Esophagus mucosa (tissue), 1 donor: ENCODE data around the gene C5orf15. TPM values are rescaled to one million over a fixed set of nuclear protein-coding genes. Genes with fewer than 3 reads are reported as not detected.
A peak's percentile ranks its signal among the peaks of the same experiment; 100 is the strongest.
"Not testable (repeated sequence)": the region's sequence is repeated elsewhere in the genome, so short reads cannot be mapped to it uniquely, and the experiment has no call there.

Experiments
- ATAC-seq: fragments of 200-7000 bp; cut with Tn5 transposase; one replicate; pipeline ENCODE4 v1.9.1; 2020
- total RNA-seq: library from RNA; stranded (reverse); gene quantifications from one replicate; pipeline ENCODE4 v1.2.4, GENCODE V29; 2023
- donor health status: DM: yes; HTN: yes; CAD: no.

C5orf15 gene
- total RNA-seq, 1 donor from 2014 or later = 14.3 TPM

DNA sequence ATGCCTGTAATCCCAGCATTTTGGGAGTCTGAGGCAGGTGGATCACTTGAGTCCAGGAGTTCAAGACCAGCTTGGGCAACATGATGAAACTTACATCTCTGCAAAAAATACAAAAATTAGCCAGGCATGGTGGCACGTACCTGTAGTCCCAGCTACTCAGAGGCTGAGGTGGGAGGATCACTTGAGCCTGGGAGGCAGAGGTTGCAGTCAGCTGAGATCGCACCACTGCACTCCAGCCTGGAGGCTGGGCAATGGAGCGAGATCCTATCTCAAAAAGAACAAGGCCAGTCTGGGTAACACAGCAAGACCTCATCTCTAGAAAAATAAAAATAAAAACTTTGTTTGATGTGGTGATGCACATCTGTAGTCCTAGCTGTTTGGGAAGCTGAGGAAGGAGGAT lies 30.8 kb downstream of the C5orf15 start:
- ATAC-seq = not testable (repeated sequence)

DNA sequence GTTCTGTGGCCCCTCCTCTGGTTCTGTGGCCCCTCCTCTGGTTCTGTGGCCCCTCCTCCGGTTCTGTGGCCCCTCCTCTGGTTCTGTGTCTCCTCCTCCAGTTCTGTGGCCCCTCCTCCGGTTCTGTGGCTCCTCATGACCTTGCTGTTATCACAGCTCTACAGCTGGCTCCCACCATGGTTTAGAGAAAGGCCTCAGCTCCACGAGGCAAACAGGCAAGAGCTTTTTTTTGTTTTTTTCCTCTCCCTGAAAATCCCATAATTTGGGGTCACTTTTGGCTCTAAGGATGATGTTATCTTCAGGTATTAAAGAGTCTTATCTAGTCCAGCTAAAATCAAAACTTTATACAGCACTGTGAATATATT lies 31.8 kb downstream of the C5orf15 start:
- no peak for ATAC-seq

DNA sequence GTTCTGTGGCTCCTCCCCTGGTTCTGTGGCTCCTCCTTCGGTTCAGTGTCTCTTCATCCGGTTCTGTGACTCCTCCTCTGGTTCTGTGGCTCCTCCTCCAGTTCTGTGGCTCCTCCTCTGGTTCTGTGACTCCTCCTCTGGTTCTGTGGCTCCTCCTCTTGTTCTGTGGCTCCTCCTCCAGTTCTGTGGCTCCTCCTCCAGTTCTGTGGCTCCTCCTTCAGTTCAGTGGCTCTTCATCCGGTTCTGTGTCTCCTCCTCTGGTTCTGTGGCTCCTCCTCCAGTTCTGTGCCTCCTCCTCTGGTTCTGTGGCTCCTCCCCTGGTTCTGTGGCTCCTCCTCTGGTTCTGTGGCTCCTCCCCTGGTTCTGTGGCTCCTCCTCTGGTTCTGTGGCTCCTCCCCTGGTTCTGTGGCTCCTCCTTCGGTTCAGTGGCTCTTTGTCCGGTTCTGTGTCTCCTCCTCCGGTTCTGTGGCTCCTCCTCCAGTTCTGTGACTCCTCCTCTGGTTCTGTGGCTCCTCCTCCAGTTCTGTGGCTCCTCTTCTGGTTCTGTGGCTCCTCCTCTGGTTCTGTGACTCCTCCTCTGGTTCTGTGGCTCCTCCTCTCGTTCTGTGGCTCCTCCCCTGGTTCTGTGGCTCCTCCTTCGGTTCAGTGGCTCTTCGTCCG lies 32.3 kb downstream of the C5orf15 start:
- not testable (repeated sequence) for ATAC-seq

DNA sequence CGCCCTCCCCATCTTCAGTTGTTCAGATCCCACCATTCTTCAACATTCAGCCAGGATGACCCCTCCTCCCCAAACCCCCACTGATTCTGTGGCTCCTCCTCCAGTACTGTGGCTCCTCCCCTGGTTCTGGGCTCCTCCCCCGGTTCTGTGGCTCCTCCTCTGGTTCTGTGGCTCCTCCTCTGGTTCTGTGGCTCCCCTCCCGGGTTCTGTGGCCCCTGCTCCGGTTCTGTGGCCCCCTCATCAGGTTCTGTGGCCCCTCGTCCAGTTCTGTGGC lies 32.8 kb downstream of the C5orf15 start:
- no peak for ATAC-seq

DNA sequence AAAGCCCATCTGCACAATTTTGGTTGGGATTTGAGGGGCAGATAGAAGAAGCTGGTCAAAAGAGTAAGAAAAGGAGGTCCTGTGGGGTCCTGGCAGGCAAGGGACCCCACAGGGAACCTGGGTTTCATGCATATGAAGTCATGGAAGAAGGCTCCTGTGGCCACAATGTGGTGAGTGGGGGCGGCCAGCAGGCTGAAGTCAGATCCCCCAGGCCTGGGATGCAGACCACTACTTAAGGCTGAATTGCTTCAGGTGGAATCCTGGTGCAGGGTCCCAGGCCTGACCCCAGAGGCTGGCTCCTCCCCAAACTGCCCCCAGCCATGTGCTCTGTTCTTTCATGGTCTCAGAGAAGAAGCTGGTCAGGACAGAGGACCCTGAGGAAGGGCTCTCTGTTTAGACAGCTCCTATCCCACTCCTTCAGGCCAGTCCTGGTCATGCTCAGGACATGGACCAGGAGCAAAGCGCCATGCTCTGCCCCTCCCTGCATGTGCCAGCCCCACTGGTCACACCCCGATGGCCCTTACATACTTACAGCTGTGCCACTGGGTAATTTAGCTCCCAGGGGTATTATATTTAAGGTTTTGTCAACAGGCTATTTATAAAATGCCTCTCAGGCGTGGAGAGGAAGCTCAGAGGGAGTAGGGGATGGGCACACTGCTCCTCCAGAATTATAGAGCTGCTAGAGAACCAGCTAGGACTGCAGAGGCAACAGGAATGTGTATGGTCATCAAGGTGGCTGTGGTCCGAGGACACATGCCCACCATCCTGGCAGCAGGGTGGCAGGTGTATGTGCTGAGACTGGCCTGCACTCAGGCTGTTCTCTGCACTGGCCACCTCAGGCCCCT lies 33.4 kb downstream of the C5orf15 start:
- ATAC-seq = peak; percentile 56

DNA sequence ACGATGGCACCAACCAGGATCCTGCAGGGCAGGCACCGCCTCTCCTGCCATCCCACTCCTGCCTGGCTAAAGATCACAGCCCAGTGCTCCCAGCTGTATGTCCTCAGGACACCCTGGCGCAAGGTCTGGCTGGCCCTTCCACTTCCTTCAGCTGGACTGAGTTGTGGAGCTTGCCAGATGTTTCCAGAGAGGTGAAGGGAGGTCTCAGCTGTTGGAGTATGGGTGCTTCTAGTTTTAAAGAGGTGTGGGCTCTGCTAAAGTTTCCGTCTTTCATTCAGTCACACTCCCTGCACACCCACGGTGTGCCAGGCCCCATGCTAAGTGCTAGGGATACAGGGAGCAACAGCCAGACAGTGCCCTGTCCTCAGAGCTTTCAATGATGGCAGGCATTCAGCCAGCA lies 34.1 kb downstream of the C5orf15 start:
- no peak for ATAC-seq

DNA sequence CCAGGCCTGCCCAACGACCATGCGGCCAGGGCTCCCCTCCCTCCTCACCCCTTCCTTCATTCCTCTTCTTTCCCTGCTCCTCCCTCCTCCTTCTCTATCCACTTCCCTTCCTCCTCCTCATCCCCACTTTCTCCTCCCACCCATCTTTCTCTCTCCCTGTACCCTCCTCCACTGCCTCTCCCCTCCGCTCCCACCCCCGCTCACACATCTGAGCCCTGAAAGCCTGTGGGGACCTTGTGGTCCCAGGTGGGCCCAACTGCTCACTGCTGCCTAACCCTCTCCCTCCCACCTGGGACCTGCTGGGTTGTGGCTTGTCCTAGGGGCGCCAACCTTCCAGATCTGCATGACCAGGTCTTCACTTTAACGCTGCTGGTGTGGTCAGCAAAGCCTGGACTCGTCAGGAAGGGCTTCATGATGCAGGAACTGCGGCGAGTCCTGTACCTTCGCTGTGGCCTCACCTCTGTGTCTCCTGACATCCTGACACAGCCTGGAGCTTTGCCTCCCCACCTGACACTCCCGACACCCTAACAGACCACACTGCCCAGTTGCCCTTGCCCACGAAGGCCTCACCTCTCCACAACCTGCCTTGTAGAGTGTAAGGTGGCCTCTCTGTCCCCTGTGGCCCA lies 34.6 kb downstream of the C5orf15 start:
- no peak for ATAC-seq

DNA sequence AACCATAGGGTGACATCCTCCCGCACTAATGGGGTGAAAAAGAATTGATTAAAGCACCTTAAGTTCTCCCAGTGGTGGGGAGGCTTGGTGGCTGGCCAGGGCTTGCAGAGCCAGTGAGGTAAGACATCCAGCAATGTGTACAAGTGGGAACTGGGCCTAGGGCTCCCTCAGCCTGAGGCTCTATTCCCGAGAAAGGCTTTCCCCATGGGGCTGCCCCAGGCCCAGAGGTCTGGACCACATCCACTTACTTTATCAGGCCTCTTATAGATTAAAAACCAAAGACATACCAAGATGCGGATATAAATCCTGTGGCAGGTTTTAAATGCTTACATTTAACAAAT lies 35.3 kb downstream of the C5orf15 start:
- ATAC-seq = peak; percentile 5

DNA sequence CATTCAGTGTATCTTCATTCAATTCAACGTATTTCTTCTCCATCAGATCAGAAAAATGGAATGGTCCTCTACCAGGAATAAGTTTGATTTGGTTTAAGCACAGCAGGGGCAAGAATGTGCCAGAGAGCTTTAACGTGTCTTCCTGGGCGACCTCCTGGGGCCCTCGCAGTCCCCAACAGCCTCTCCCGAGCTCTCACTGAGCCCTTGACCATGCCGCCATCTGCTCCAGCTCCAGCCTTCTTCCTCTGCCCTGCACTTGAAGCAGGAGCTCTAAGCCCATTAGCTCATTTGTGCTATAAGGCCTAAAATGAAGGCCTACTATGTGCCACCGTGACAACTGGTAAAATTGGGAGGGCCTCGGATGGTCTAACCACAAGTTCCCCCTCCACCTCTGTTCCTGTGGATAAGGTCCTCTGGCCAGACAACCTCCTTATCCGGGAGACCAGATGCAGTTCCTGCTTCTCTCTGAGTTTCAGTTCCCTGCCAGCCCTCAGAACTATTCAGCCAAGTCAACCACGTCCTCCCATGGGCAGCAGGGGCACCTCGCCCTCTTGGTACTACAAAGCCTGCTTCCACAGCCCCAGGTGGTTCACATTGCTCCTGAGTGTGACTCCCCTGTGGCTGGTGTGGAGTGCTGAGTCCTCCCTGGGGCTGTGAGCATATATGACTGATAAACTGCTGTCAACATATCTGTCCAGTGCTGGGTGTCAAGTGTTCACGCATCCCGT lies 35.8 kb downstream of the C5orf15 start:
- peak; percentile 40 for ATAC-seq

DNA sequence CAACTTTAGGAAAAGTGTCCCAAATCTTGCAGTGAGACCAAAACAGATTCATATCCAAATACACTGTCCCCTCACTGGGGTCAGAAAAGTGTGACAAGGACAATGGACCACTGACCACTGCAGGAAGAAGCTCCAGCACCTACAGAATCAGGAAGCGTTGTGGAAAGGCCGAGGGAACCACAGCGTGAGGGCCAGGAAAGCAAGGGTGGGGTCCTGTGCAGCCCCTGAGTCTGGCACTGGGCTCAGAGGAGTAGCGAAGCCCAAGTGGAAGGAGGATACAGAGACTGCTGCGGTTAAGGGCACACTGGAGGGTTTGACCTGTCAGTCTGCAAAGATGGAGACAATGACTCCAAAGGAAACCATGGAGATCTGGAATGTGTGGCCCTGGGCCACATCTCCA lies 36.9 kb downstream of the C5orf15 start:
- no peak for ATAC-seq

DNA sequence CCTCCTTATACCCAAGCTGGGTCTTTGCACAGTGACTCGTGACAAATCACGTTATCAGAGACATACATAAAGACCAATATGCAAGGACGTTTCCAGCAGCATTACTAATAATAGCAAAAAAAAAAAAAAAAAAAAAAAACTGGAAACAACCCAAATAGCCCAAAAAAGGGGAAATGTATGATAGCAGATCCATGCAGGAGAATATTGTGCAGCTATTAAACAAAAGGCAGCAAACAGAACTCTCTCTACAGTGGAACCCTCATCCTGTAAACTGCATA lies 37.7 kb downstream of the C5orf15 start:
- no peak for ATAC-seq

DNA sequence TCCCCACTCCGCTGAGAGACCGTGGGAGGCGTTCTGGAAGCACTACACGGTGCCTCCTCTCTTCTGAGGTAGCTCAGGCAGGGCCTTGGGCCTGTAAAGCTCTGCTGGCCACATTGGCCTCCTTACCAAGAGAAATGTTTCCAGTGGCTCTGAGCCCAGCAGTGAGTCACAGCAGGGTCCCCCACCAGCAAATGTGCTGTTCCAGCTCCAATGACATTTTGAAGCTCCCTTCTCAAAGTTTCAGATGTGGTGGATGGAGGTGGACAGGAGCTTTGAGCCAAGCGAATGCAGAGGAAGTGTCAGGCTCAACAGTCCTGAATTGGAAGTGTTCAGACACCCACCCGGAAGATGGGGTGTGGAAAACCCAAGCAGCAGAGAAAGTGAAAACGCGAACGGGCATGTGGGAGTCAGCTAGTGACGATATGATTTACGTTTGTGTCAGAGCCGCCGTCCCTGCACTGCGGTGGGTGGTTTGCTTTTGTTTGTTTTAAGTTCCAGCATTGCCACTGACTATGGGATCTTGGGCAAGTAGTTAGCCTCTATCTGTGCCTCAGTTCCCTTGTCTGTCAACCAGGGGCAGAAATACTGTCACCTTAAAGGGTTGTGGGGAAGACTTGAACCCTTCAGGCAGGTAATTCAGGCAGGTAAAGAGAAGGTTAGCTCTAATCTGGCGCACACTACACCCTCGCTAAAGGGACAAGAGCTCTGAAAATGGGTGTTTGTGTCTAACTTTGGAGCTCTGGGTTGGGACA lies 38.2 kb downstream of the C5orf15 start:
- no peak for ATAC-seq

DNA sequence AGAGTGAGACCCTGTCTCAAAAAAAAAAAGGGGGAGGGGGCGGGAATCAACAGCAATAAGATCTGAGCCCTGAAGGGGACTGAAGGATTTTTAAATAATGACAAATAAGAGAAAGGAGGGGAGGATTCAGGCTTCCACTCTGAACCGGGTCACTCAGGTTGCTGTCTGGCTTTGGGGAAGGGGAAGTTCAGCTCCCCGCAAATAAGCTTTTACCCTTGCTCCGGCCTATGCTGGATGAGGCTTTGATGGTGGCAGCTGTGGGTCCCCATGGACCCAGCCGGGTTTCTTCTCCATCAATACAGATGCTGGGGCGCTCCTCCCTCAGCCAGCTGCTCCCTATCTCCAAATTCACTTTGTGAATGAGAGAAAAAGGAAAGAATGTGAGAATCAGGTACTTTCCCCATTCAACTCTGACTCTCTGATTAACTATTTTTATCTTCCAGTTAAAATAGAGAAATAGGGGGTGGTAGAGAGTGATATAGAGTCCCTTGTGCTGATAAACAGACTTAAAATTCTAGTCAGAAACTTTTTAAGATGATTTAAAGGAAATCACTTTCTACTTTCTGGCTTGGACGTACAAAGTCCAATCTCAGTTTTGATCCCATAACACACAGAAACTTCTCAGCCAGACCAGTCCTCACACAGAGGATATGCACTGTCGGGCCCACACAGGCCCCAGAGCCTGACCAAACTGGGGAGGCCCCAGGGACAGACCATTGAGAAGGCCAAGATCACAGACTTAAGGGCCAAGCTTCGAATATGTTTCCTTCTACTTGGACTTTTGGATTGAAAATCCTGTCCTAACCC lies 39.6 kb downstream of the C5orf15 start:
- ATAC-seq = no peak

DNA sequence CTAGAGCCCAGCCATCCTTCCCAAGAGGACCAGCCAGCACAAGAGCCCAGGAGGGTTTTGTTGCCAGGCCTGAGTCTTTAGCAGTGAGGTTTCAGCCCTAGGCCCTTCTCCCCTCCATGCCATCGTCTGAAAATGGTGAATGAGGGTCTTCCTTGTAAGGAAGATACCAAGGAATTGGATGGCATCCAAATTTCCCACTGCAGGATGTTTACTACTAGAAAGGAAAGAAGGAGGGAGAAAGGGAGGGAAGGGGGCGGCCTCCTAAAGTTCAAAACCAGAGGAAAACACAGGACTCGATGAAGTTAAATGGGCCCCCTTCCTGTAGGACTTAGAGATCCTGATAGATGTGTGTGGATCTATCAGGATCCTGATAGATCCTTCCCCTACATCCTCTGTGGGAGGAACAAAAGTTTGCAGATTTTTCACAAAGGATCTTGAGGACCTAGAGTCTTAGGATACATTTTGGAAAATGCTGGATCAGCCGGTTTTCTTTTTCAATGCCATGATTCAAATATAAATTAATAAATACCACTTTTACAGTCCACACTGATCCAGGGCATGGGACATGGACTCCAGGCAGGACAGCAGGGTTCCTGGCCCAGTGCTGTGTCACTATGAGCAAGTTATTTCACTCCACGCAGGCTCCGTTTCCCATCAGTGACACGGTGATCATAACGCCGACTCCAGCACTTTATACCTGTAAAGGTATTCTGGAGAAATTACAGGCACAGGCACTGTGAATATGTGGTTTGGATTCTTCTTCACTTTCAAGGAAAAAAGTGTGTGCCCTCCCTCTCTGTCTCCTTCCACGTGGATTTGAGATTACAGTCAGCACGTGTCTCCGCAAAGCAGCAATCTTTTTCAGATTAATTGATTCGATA lies 40.9 kb downstream of the C5orf15 start:
- ATAC-seq = no peak

DNA sequence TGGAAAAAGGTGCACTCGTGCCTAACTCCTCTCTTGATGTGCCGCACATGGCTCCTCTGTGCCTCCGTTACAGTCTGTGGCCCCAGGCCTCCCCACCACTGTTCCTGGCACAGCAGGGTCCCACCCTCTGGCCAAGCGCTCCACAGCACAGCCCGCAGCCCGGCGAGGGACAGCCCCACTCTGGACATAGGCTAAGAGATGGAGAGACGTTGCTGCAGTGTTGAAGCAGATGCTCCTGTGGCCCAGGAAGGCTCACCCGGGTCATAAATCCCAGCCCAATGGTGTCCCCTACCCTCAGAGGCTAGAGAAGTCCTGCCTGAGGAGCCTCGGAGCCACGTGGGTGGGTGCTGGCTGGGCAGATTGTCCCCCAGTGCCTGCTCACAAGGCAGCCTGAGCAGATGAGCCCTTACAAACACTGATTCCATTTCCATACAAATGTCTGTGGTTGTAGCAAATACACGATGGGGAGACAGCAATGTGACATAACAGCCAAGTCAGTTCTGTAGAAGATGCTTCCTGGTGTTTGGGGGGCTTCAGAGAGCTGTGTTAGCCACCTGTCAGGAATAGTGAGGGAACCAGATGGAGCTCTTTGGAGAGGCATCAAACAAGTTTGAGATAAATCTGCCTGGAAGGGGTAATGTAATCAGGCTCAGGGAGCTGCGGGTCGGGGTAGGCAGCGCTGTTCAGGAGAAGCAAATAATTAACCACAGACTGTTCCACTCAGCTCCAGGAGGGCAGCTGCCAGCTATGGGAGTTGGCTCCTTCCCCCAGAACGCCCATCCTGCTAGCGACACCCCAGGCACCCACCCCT lies 41.7 kb downstream of the C5orf15 start:
- no peak for ATAC-seq

DNA sequence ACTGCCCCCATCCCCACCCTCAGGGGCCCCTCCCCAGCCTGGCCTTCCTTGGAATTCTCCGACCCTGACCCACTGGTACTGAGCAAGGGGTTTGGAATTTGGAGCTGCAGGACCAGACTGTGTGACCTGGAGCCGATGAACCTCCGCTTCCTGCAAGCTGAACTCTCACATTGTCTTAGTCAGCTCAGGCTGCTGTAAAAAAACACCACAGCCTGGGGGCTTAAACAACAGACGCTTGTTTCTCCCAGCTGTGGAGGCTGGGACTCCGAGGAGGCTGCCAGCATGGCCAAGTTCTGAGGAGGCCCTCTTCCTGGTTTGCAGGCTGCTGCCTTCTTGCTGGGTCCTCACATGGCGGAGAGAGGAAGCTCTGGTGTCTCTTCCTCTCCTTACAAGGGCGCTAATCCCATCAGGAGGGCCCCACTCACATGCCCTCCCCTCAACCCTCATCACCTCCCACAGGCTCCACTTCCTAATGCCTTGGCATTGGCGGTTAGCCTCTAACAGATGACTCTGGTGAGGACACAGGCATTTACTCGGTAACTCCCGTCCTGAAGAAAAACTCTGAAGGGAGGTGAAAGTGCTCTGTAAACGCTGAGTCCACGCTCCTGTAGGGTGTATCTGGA lies 42.4 kb downstream of the C5orf15 start:
- ATAC-seq = no peak

DNA sequence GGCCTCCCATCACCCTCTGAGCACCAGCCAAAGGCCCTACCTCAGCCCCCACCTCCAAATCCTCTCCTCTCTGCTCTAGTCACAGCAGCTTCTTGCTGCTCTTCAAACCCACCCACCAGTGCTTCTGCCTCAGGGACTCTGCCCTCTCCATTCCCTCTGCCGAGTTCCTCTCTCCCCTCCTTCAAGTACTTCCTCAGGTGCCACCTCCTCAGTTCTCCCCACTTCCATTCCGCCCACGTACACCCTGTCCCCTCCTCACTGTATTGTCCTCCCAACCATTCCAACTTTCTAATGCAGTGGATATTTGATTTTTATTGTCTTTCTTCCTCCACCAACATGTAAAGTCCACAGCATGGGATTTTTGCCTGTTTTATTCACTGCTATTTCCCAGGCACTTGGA lies 43.2 kb downstream of the C5orf15 start:
- no peak for ATAC-seq

DNA sequence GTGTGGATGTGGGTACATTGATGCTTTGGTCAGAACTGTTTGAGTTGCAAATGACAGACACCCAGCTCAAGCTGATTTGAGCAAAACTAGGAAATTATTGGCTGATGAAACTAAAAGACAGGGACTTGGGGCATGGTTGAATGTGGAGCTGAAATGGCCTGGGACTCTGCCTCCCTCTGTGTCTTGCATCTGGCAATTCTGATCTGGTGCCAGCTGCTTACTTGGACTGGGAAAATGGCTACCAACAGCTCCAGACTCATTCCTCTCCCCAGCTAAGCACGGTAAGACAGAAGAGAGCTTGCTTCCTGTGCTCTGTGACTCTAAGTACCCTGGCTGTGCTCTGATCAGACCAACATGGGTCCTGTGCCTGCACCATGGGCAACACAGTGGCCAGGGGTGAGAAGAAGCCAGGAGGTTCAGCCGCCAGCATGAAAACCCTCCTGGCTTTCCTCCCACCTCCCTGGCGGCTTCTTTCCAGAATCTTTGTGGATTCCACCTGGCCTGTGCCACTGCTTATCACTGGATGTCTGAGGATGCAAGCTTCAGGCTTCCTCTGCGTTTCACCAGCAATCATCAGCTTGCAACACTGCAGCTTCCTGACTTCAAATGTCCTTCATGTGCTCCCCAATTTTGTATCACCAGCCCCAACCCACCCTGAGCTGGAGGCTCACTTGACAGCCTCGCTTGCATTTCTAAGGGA lies 44.1 kb downstream of the C5orf15 start:
- no peak for ATAC-seq

DNA sequence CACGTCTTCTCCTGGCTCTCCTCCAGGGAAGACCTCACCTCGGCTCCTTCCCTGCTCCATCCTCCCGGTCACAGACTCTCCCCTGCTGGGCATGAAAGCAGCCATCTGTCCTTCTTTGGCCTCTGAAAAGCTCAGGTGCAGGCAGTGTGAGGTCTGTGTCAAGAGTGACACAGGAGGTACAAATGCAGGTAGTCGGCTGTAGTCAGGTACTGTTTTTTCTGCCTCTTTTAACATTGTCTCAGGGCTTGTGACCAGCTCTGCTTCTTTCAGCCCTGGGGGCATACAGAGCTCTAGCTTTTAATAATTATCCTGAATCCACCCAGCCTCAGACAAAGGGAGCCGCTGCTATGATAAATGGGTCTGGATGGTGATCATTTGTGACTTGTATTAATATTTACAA lies 46.4 kb downstream of the C5orf15 start:
- ATAC-seq = no peak
